ENCODE measurements around the gene RPL22.

DNA sequence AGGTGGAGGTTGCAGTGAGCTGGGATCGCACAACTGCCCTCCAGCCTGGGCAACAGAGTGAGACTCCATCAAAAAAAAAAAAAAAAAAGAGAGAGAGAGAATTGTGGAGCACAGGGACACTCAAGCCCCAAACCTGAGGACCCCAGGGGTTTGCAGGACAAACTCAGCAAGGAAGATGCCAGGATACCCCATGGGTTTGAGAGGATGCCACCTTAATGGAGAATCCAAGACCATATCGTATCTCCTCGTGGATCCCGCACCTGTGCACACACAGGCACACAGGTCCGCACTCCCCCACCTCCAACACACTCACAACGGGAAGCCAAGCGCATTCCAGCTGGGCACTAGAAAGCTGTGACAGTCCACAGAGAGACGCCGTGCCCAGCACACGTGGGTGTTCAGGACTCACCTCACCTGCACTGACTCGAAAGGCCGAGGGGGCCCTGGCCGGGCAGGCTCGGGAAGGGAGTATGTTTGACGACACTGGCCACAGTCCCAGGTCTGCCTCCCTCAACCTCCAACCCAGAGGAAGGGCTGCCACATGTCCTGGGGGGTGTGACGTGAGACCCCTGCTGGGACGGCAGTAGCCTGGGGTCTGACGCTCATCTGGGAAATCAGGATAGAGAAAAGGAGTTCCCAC, 30.3 kb downstream of the RPL22 start:
- TF ChIP-seq POLR2A (IDR thresholded peaks at IDR 0.05; ENCODE audit: borderline replicate concordance, extremely low read depth, insufficient read depth, insufficient read length) = no peak
- TF ChIP-seq ZFX (IDR thresholded peaks at IDR 0.05) = no peak
- TF ChIP-seq, protein P1, sequence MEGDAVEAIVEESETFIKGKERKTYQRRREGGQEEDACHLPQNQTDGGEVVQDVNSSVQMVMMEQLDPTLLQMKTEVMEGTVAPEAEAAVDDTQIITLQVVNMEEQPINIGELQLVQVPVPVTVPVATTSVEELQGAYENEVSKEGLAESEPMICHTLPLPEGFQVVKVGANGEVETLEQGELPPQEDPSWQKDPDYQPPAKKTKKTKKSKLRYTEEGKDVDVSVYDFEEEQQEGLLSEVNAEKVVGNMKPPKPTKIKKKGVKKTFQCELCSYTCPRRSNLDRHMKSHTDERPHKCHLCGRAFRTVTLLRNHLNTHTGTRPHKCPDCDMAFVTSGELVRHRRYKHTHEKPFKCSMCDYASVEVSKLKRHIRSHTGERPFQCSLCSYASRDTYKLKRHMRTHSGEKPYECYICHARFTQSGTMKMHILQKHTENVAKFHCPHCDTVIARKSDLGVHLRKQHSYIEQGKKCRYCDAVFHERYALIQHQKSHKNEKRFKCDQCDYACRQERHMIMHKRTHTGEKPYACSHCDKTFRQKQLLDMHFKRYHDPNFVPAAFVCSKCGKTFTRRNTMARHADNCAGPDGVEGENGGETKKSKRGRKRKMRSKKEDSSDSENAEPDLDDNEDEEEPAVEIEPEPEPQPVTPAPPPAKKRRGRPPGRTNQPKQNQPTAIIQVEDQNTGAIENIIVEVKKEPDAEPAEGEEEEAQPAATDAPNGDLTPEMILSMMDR (IDR thresholded peaks at IDR 0.05 in 2 of 3, conservative IDR thresholded peaks at IDR 0.05 in 1 of 3; ENCODE audit: borderline replicate concordance in 1 of 3, insufficient read depth in 1 of 3, low read depth in 2 of 3, low read length in 2 of 3) = no peak
- no peak for TF ChIP-seq POLR2AphosphoS5 (IDR thresholded peaks at IDR 0.05; ENCODE audit: low read depth, low read length)
- no peak for TF ChIP-seq RAD21 (IDR thresholded peaks at IDR 0.05; ENCODE audit: low read depth)
- TF ChIP-seq JUND (IDR thresholded peaks at IDR 0.05) = no peak
- no peak for TF ChIP-seq ZNF274 (IDR thresholded peaks at IDR 0.05; ENCODE audit: low read depth, low read length)
- no peak for TF ChIP-seq ELF1 (IDR thresholded peaks at IDR 0.05; ENCODE audit: borderline replicate concordance, low read depth)
- no peak for TF ChIP-seq SRF (IDR thresholded peaks at IDR 0.05; ENCODE audit: low read depth)
- TF ChIP-seq, protein P2, sequence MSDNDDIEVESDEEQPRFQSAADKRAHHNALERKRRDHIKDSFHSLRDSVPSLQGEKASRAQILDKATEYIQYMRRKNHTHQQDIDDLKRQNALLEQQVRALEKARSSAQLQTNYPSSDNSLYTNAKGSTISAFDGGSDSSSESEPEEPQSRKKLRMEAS (IDR thresholded peaks at IDR 0.05) = no peak
- TF ChIP-seq CEBPB (IDR thresholded peaks at IDR 0.05; ENCODE audit: low read depth) = no peak
